Central memory CD8-positive, alpha-beta T cell (primary cell): ENCODE data around the gene SELENOI.
A peak's percentile ranks its signal among the peaks of the same experiment; 100 is the strongest.
"Not testable (repeated sequence)": the region's sequence is repeated elsewhere in the genome, so short reads cannot be mapped to it uniquely, and the experiment has no call there.

ENCODE experiments used
- ATAC-seq: fragments of 150-1000 bp; cut with Tn5 transposase; replicated peaks from 2 replicates; pipeline ENCODE4 v1.10.0; 2022; ENCODE audit warnings: mild to moderate bottlenecking, moderate FRiP score, moderate number of reproducible peaks; ENCODE audit not compliant: poor library complexity, severe bottlenecking; ENCODE audit errors: extremely low read depth
- DNase-seq, 2 donors: peaks; one replicate each; pipeline ENCODE4 v3.0.0; 2021; ENCODE audit warnings: low spot score in 2 of 2
- H3K27ac Mint-ChIP-seq: one replicate; pipeline ENCODE4 v1.8.0; 2022; ENCODE audit warnings: low read depth, mild to moderate bottlenecking, moderate library complexity, mixed read lengths
- H3K27me3 Mint-ChIP-seq: one replicate; pipeline ENCODE4 v1.8.0; 2022; ENCODE audit warnings: mixed read lengths
- H3K36me3 Mint-ChIP-seq: one replicate; pipeline ENCODE4 v1.8.0; 2022; ENCODE audit warnings: mild to moderate bottlenecking, moderate library complexity, mixed read lengths; ENCODE audit not compliant: insufficient read depth
- H3K4me1 Mint-ChIP-seq: one replicate; pipeline ENCODE4 v1.8.0; 2022; ENCODE audit warnings: mixed read lengths
- H3K4me3 Mint-ChIP-seq: one replicate; pipeline ENCODE4 v1.8.0; 2022; ENCODE audit warnings: mild to moderate bottlenecking, moderate library complexity, mixed read lengths
- H3K9me3 Mint-ChIP-seq: one replicate; pipeline ENCODE4 v1.8.0; 2022; ENCODE audit warnings: mixed read lengths

The SELENOI gene

DNA sequence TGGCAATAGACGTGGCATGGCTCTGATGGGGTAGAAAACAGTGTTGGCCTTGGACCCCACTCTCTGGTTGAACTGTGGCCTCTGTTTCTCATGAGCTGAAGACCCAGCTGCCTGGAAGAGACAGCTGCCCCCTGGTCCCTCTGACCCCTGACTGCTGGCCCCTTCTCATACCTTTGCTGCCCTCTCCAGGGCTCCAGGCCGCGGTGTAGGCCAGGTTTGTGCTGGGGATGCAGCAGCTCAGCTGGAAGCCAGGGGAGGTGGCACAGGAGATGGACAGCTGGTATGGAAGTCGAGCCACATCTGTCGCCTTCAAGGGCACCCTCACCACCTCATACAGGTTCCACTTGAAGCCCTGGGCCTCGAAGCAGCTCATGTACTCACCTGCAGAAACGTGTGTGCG lies 31.7 kb upstream of the SELENOI start:
- no peaks in the 10 kb centered on the region for H3K4me1 Mint-ChIP-seq
- H3K27me3 Mint-ChIP-seq, result peaks cover 7% of the 10 kb centered on the region

GRCh38 chr2:26316041-26316440 lies 29.9 kb upstream of the SELENOI start:
- peaks cover 7% of the 10 kb centered on the region for H3K27me3 Mint-ChIP-seq
- H3K4me3 Mint-ChIP-seq, result no peak overlapping the region
- no peaks in the 10 kb centered on the region for H3K9me3 Mint-ChIP-seq
- ATAC-seq (no peak), DNase-seq (no peak)
- H3K36me3 Mint-ChIP-seq, result no peaks in the 10 kb centered on the region
- no peaks in the 10 kb centered on the region for H3K4me1 Mint-ChIP-seq
- no peak overlapping the region for H3K27ac Mint-ChIP-seq

More for the DNA sequence above, 31.7 kb upstream of the SELENOI start:
- no peaks in the 10 kb centered on the region for H3K9me3 Mint-ChIP-seq
- DNase-seq (no peak), ATAC-seq (no peak)
- no peak overlapping the region for H3K27ac Mint-ChIP-seq
- no peak overlapping the region for H3K4me3 Mint-ChIP-seq
- no peaks in the 10 kb centered on the region for H3K36me3 Mint-ChIP-seq

DNA sequence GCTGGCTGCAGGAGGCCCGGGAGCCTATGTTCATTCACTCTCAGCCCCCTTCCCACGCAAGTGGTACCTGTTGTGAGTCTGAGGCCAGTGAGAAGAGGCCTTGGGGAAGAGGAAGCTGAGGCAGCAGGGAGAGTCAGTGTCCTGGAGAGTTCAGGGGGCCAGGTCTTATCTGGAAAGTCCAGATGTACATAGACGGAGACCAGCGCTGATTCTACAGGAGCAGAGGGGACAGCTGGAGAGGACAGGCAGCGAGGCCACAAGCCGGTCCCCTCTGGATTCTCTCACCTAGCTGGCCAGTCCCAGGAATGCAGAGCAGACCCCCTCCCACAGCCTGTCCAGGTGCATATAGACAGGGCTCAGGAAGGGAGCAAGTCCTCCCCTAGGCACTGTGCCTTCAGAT lies 29.1 kb upstream of the SELENOI start:
- Mint-ChIP-seq H3K27me3 (peaks cover 7% of the 10 kb centered on the region), H3K4me1 (no peaks in the 10 kb centered on the region), H3K9me3 (no peaks in the 10 kb centered on the region), H3K27ac (no peak overlapping the region), H3K4me3 (no peak overlapping the region), H3K36me3 (no peaks in the 10 kb centered on the region)
- DNase-seq (no peak), ATAC-seq (no peak)

- Mint-ChIP-seq H3K36me3 (no peaks in the 10 kb centered on the region), H3K4me1 (no peaks in the 10 kb centered on the region), H3K9me3 (no peaks in the 10 kb centered on the region), H3K4me3 (no peak overlapping the region), H3K27ac (no peak overlapping the region), H3K27me3 (peaks cover 7% of the 10 kb centered on the region)
- DNase-seq (no peak), ATAC-seq (no peak)
Measured at GRCh38 chr2:26317377-26318105, 28.4 kb upstream of the SELENOI start.

DNA sequence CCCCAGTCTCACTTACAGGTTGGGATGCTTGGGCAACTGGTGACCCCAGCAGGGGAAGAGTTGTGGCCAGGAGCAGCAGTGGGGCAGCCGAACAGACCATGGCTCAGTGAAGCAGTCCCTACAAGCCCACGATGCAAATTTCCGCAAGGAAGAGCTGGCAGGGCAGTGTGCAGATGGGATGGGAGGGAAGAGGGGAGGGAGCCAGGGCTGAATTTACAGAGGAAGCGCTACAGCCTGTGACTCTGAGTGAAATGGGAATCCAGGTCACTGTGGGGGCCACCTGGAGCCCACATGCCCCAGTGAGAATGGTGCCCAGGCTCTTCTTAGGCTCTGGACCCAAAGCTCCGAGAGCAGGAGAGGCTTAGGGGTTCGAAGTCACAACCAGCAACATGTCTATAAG lies 27.0 kb upstream of the SELENOI start:
- ATAC-seq (no peak), DNase-seq (no peak)
- peaks cover 7% of the 10 kb centered on the region for H3K27me3 Mint-ChIP-seq
- no peak overlapping the region for H3K4me3 Mint-ChIP-seq
- no peaks in the 10 kb centered on the region for H3K4me1 Mint-ChIP-seq
- no peaks in the 10 kb centered on the region for H3K9me3 Mint-ChIP-seq
- no peaks in the 10 kb centered on the region for H3K36me3 Mint-ChIP-seq
- H3K27ac Mint-ChIP-seq, result no peak overlapping the region

- ATAC-seq, H3K9me3 Mint-ChIP-seq, H3K4me3 Mint-ChIP-seq, DNase-seq, H3K4me1 Mint-ChIP-seq, H3K27me3 Mint-ChIP-seq, H3K36me3 Mint-ChIP-seq, H3K27ac Mint-ChIP-seq: not testable (repeated sequence)
Measured at GRCh38 chr2:26324479-26324878, 21.5 kb upstream of the SELENOI start.

- DNase-seq (no peak), ATAC-seq (no peak)
- Mint-ChIP-seq H3K4me3 (no peak overlapping the region), H3K27me3 (no peaks in the 10 kb centered on the region), H3K4me1 (peaks cover 3% of the 10 kb centered on the region), H3K36me3 (no peaks in the 10 kb centered on the region), H3K27ac (no peak overlapping the region), H3K9me3 (no peaks in the 10 kb centered on the region)
Measured at GRCh38 chr2:26324903-26325302, 21.0 kb upstream of the SELENOI start.

DNA sequence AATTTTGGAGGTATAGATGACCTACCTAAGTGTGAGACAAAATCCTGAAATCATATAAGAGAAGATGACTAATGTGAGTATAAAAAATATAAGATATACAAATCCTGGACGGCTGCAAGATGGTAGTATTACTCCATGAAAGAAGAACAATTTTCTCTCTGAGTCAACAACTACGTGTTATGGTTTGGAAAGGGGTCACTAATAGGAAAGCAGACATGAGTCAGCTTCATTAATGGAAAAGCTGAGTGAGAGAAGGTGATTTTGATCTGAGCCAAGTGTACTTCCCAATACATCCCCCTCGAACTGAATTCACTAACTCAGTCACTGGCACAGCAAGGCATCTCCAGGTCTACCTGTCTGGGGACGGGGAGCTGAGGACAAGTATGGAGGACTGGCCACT lies 20.1 kb upstream of the SELENOI start:
- ATAC-seq (no peak), DNase-seq (no peak)
- no peak overlapping the region for H3K27ac Mint-ChIP-seq
- no peak overlapping the region for H3K4me3 Mint-ChIP-seq
- no peaks in the 10 kb centered on the region for H3K27me3 Mint-ChIP-seq
- peaks cover 9% of the 10 kb centered on the region for H3K4me1 Mint-ChIP-seq
- H3K36me3 Mint-ChIP-seq, result no peaks in the 10 kb centered on the region
- H3K9me3 Mint-ChIP-seq, result no peaks in the 10 kb centered on the region

DNA sequence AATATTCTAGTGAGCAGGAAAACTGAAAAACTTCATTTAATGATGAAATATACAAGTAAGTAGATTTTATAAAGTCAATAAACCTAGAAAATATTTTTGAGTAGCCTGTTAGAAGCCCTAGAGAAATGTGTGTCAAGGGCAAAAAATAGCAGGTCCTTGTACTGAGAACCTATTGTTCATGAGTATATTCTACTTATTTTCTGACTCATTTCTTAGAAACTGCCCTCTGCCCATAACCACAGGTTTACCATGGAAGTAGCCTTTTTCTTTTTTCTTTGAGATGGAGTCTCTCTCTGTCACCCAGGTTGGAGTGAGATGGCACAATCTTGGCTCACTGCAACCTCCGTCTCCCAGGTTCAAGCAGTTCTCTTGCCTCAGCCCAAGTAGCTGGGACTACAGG lies 19.4 kb upstream of the SELENOI start:
- Mint-ChIP-seq H3K9me3 (no peaks in the 10 kb centered on the region), H3K36me3 (no peaks in the 10 kb centered on the region), H3K4me1 (peaks cover 9% of the 10 kb centered on the region), H3K4me3 (no peak overlapping the region), H3K27me3 (no peaks in the 10 kb centered on the region), H3K27ac (no peak overlapping the region)
- DNase-seq, result no peak
- no peak for ATAC-seq

GRCh38 chr2:26327291-26328272 lies 18.4 kb upstream of the SELENOI start:
- DNase-seq, result no peak

DNA sequence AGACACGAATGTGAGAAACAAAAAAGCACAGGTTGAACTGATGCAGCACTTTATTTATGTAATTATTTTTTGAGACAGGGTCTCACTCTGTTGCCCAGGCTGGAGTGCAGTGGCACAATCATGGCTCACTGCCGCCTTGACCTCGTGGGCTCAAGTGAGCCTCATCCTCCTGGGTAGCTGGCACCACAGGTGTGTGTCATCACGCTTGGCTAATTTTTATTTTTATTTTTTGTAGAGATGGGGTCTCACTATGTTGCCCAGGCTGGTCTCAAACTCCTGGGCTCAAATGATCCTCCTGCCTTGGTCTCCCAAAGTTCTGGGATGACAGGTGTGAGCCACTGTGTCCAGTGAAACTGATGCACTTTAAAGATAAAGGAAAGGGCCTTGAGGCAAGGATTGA lies 16.9 kb upstream of the SELENOI start:
- not testable (repeated sequence) for H3K27ac Mint-ChIP-seq, DNase-seq, H3K27me3 Mint-ChIP-seq, H3K4me3 Mint-ChIP-seq, H3K36me3 Mint-ChIP-seq, H3K4me1 Mint-ChIP-seq, ATAC-seq, H3K9me3 Mint-ChIP-seq

More at GRCh38 chr2:26327291-26328272, 18.4 kb upstream of the SELENOI start:
- Mint-ChIP-seq H3K36me3 (no peaks in the 10 kb centered on the region), H3K4me3 (no peak overlapping the region), H3K4me1 (peaks cover 9% of the 10 kb centered on the region), H3K27me3 (no peaks in the 10 kb centered on the region), H3K27ac (no peak overlapping the region), H3K9me3 (no peaks in the 10 kb centered on the region)
- ATAC-seq, result no peak

GRCh38 chr2:26330114-26330549 lies 15.8 kb upstream of the SELENOI start:
- H3K4me1 Mint-ChIP-seq, result peaks cover 9% of the 10 kb centered on the region
- peak; percentile 68 for DNase-seq
- ATAC-seq, result peak; percentile 95
- no peak overlapping the region for H3K4me3 Mint-ChIP-seq
- H3K9me3 Mint-ChIP-seq, result no peaks in the 10 kb centered on the region
- no peaks in the 10 kb centered on the region for H3K36me3 Mint-ChIP-seq
- no peak overlapping the region for H3K27ac Mint-ChIP-seq
- H3K27me3 Mint-ChIP-seq, result no peaks in the 10 kb centered on the region

DNA sequence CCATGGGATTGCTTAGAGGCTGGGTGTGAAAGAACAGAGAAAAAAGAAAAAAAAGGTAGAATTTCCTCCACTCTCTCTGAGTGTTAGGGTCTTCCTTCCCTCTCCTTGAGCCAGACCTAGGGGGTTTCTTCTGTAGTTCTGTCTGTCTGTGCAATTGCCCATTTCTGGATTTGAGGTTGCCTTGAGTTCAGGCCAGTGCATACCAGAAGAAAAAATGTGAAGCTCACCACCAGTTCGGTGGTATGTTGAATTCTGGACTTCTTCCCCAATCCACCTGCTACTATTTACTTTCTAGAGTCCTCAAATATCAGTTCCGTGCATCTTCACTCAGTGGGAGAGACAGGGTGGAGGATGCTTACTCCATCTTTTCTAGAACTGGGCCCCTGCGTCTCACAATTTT lies 15.3 kb upstream of the SELENOI start:
- Mint-ChIP-seq H3K36me3 (no peaks in the 10 kb centered on the region), H3K27me3 (no peaks in the 10 kb centered on the region), H3K27ac (no peak overlapping the region), H3K9me3 (no peaks in the 10 kb centered on the region), H3K4me1 (peaks cover 9% of the 10 kb centered on the region), H3K4me3 (no peak overlapping the region)
- ATAC-seq, result no peak
- no peak for DNase-seq
